ENCODE measurements around the gene KRAS. TPM values are rescaled to one million over a fixed set of nuclear protein-coding genes. Genes with fewer than 3 reads are reported as not detected.

Gene KRAS
- total and polyA plus RNA-seq, 2 donors from 2014 or later: 7.5 to 43.7 TPM

DNA sequence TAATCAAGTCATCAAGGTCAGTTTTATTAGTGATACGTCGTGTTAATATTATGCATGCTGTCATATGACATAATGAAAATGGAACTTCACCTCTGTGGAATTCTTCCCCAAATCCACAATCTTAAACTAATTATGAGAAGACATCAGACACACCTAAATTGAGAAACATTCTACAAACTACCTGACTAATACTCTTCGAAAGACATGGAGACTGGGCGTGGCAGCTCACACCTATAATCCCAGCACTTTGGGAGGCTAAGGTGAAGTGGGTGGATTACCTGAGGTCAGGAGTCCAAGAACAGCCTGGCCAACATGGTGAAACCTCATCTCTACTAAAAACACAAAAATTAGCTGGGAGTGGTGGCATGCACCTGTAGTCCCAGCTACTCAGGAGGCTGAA, 33.3 kb upstream of the KRAS start:
- H3K9ac ChIP-seq (ENCODE audit: low read length in 3 of 3): no peak overlapping the region
- no peaks in the 10 kb centered on the region for H3K9me3 ChIP-seq (ENCODE audit: control insufficient read depth in 2 of 3, insufficient read depth in 1 of 3, low read length in 3 of 3)
- H3K4me1 ChIP-seq (ENCODE audit: control insufficient read depth in 2 of 3, insufficient read depth in 2 of 3, low read depth in 1 of 3, low read length in 3 of 3): no peaks in the 10 kb centered on the region
- H3K36me3 ChIP-seq (ENCODE audit: control insufficient read depth in 2 of 3, insufficient read depth in 3 of 3, low read length in 3 of 3): no peaks in the 10 kb centered on the region
- intact Hi-C loops (cut with DNase I): no loop called here
- H3K4me3 ChIP-seq (ENCODE audit: low read length in 3 of 3): no peak overlapping the region
- TF ChIP-seq, protein P1, sequence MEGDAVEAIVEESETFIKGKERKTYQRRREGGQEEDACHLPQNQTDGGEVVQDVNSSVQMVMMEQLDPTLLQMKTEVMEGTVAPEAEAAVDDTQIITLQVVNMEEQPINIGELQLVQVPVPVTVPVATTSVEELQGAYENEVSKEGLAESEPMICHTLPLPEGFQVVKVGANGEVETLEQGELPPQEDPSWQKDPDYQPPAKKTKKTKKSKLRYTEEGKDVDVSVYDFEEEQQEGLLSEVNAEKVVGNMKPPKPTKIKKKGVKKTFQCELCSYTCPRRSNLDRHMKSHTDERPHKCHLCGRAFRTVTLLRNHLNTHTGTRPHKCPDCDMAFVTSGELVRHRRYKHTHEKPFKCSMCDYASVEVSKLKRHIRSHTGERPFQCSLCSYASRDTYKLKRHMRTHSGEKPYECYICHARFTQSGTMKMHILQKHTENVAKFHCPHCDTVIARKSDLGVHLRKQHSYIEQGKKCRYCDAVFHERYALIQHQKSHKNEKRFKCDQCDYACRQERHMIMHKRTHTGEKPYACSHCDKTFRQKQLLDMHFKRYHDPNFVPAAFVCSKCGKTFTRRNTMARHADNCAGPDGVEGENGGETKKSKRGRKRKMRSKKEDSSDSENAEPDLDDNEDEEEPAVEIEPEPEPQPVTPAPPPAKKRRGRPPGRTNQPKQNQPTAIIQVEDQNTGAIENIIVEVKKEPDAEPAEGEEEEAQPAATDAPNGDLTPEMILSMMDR (IDR thresholded peaks at IDR 0.05; ENCODE audit: borderline replicate concordance, extremely low read depth, insufficient read depth): no peak
- no peaks in the 10 kb centered on the region for H3K27me3 ChIP-seq (ENCODE audit: control insufficient read depth, insufficient read depth, low read length)
- FAIRE-seq: no peak
- no peak overlapping the region for H3K27ac ChIP-seq (ENCODE audit: low read depth in 2 of 2, low read length in 2 of 2)
- DNase-seq: no peak

DNA sequence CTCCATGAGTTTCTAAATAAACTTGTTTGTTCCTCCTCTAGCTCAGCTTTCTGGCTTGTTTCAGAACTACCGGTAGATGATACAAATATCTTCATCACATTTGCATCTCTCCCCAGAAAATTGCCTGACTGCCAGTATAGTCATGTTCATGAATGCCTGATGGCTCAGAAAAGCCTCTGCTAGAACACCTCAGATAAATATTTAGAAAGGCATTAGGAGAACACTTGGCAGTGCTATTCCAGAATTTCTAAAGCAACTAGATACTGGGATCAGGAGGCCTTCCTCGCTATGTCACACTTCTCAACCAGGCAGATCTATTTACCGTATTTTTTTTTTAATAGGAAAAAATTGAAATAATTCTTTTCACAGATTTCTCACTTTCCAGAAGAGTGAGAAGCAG, 32.3 kb upstream of the KRAS start:
- no peak overlapping the region for H3K27ac ChIP-seq (ENCODE audit: low read depth in 2 of 2, low read length in 2 of 2)
- H3K4me1 ChIP-seq (ENCODE audit: control insufficient read depth in 2 of 3, insufficient read depth in 2 of 3, low read depth in 1 of 3, low read length in 3 of 3): no peaks in the 10 kb centered on the region
- no peaks in the 10 kb centered on the region for H3K36me3 ChIP-seq (ENCODE audit: control insufficient read depth in 2 of 3, insufficient read depth in 3 of 3, low read length in 3 of 3)
- intact Hi-C loops (cut with DNase I): no loop called here
- no peaks in the 10 kb centered on the region for H3K9me3 ChIP-seq (ENCODE audit: control insufficient read depth in 2 of 3, insufficient read depth in 1 of 3, low read length in 3 of 3)
- no peak overlapping the region for H3K4me3 ChIP-seq (ENCODE audit: low read length in 3 of 3)
- TF ChIP-seq, protein P1 (IDR thresholded peaks at IDR 0.05; ENCODE audit: borderline replicate concordance, extremely low read depth, insufficient read depth): no peak
- no peak overlapping the region for H3K9ac ChIP-seq (ENCODE audit: low read length in 3 of 3)
- FAIRE-seq: no peak
- DNase-seq: no peak
- H3K27me3 ChIP-seq (ENCODE audit: control insufficient read depth, insufficient read depth, low read length): no peaks in the 10 kb centered on the region

GRCh38 chr12:25280082-25280481, 29.4 kb upstream of the KRAS start:
- H3K36me3 ChIP-seq (ENCODE audit: control insufficient read depth in 2 of 3, insufficient read depth in 3 of 3, low read length in 3 of 3): no peaks in the 10 kb centered on the region
- no peak for FAIRE-seq

More at GRCh38 chr12:25280082-25280481, 29.4 kb upstream of the KRAS start:
- Histone ChIP-seq H3K9ac (ENCODE audit: low read length in 3 of 3) (no peak overlapping the region), H3K27ac (ENCODE audit: low read depth in 2 of 2, low read length in 2 of 2) (no peak overlapping the region), H3K4me1 (ENCODE audit: control insufficient read depth in 2 of 3, insufficient read depth in 2 of 3, low read depth in 1 of 3, low read length in 3 of 3) (no peaks in the 10 kb centered on the region), H3K4me3 (ENCODE audit: low read length in 3 of 3) (no peak overlapping the region), H3K9me3 (ENCODE audit: control insufficient read depth in 2 of 3, insufficient read depth in 1 of 3, low read length in 3 of 3) (no peaks in the 10 kb centered on the region), H3K27me3 (ENCODE audit: control insufficient read depth, insufficient read depth, low read length) (no peaks in the 10 kb centered on the region)
- intact Hi-C loops (cut with DNase I): no loop called here
- TF ChIP-seq, protein P1 (IDR thresholded peaks at IDR 0.05; ENCODE audit: borderline replicate concordance, extremely low read depth, insufficient read depth): no peak
- DNase-seq: no peak

Data from kidney (tissue), 14 donors.